ENCODE measurements around the gene MCAT.

The MCAT gene

DNA sequence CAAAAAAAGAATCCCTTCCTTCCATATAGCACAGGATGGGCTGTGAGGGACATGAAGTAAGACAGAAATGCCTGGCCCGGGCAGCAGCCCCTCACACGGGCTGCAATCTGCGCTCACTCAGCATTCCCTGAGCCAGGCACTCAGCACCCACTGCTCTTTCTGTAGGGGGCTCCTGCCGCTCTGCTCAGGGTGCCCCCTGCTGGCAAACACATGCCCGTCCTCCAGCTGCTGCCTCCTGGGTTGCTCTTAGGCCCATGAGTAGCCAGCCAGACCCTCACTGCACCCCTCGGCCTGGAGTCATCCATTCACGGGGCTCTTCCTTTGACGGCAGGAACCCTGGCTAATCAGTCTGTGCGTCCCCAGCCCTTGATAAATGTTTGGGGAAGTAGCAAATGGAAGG, 6.9 kb downstream of the MCAT start:
- Histone ChIP-seq H3K27ac (ENCODE audit: low read length) (no peak overlapping the region), H3K4me3 (ENCODE audit: low read length) (no peak overlapping the region), H3K36me3 (ENCODE audit: control insufficient read depth, insufficient read depth, low read length) (peaks cover 23% of the 10 kb centered on the region), H3K9me3 (ENCODE audit: control insufficient read depth, insufficient read depth, low read length) (no peaks in the 10 kb centered on the region), H3K4me1 (ENCODE audit: control insufficient read depth, insufficient read depth, low read length) (no peaks in the 10 kb centered on the region), H3K27me3 (ENCODE audit: control insufficient read depth, insufficient read depth, low read length) (no peaks in the 10 kb centered on the region)
- no CpG with 5 or more reads among the region's 9 CpGs for WGBS (ENCODE audit: insufficient coverage, insufficient read length)
- no peak for DNase-seq (ENCODE audit: low read depth, low spot score)

DNA sequence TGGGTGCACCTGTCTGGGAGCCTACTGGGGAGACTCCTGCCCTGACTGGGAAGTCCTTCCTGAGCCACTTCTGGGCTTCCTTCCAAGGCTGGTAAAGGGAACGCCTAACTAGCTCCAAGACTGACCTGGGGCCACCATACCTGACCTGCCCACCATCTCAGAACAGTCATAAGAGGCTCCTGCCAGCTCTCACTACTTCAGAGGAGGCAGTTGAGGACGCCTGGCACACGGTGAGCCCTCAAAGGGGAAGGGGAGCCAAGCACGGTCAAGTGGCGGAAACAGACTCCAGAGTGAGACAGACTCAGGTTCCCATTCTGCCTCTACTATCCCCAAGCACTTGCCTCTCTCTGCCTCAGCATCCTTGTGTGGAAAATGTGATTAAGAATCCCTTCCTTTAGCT, 7.6 kb downstream of the MCAT start:
- Histone ChIP-seq H3K4me1 (ENCODE audit: control insufficient read depth, insufficient read depth, low read length) (no peaks in the 10 kb centered on the region), H3K4me3 (ENCODE audit: low read length) (no peak overlapping the region), H3K9me3 (ENCODE audit: control insufficient read depth, insufficient read depth, low read length) (no peaks in the 10 kb centered on the region), H3K36me3 (ENCODE audit: control insufficient read depth, insufficient read depth, low read length) (peaks cover 23% of the 10 kb centered on the region), H3K27ac (ENCODE audit: low read length) (no peak overlapping the region), H3K27me3 (ENCODE audit: control insufficient read depth, insufficient read depth, low read length) (no peaks in the 10 kb centered on the region)
- no CpG with 5 or more reads among the region's 5 CpGs for WGBS (ENCODE audit: insufficient coverage, insufficient read length)
- DNase-seq (ENCODE audit: low read depth, low spot score), result no peak

DNA sequence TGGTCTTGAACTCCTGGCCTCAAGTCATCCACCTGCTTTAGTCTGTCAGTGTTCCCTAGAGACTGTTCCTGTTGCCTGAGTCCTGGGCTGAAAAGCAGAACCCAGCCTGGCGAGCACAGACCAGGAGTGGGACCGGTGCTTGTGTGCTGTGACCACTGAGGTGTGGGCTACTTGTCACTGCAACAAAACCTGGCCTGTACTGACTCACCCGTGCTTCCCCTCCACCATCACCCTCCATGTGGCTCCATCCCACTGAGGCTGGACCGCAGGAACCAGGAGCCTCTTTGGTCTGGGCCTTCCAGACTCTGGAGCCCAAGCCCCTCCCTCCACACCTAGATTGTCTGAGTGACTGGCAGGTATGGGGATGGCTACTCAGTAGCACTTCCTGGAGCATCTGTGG, 8.6 kb downstream of the MCAT start:
- no peak overlapping the region for H3K27ac ChIP-seq (ENCODE audit: low read length)
- no peak for DNase-seq (ENCODE audit: low read depth, low spot score)
- no peaks in the 10 kb centered on the region for H3K9me3 ChIP-seq (ENCODE audit: control insufficient read depth, insufficient read depth, low read length)
- no peak overlapping the region for H3K4me3 ChIP-seq (ENCODE audit: low read length)
- H3K36me3 ChIP-seq (ENCODE audit: control insufficient read depth, insufficient read depth, low read length), result peaks cover 20% of the 10 kb centered on the region
- no CpG with 5 or more reads among the region's 4 CpGs for whole genome bisulfite sequencing (ENCODE audit: insufficient coverage, insufficient read length)
- no peaks in the 10 kb centered on the region for H3K4me1 ChIP-seq (ENCODE audit: control insufficient read depth, insufficient read depth, low read length)
- no peaks in the 10 kb centered on the region for H3K27me3 ChIP-seq (ENCODE audit: control insufficient read depth, insufficient read depth, low read length)

DNA sequence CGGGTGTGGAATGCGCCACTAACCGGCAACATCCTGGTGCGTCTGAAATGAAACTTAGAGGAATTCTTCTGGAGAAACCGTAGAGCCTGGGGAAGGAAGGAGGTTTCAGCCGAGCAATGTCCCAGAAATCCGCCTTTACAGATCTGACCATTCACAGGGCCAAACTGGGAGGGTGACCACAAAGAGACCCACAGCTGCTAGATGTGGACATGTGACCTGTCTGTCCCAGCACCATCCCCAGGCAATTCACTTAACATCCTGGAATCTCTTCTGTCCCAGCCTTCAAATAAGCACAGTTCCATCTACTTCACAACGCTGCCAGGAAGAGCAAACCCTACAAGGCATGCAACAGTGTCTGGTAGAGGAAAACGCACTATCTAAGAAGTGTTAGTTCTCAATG, 9.8 kb downstream of the MCAT start:
- Histone ChIP-seq H3K4me1 (ENCODE audit: control insufficient read depth, insufficient read depth, low read length) (no peaks in the 10 kb centered on the region), H3K27ac (ENCODE audit: low read length) (no peak overlapping the region), H3K9me3 (ENCODE audit: control insufficient read depth, insufficient read depth, low read length) (no peaks in the 10 kb centered on the region), H3K4me3 (ENCODE audit: low read length) (no peak overlapping the region), H3K36me3 (ENCODE audit: control insufficient read depth, insufficient read depth, low read length) (peaks cover 20% of the 10 kb centered on the region), H3K27me3 (ENCODE audit: control insufficient read depth, insufficient read depth, low read length) (no peaks in the 10 kb centered on the region)
- DNase-seq (ENCODE audit: low read depth, low spot score), result no peak
- no CpG with 5 or more reads among the region's 9 CpGs for WGBS (ENCODE audit: insufficient coverage, insufficient read length)

DNA sequence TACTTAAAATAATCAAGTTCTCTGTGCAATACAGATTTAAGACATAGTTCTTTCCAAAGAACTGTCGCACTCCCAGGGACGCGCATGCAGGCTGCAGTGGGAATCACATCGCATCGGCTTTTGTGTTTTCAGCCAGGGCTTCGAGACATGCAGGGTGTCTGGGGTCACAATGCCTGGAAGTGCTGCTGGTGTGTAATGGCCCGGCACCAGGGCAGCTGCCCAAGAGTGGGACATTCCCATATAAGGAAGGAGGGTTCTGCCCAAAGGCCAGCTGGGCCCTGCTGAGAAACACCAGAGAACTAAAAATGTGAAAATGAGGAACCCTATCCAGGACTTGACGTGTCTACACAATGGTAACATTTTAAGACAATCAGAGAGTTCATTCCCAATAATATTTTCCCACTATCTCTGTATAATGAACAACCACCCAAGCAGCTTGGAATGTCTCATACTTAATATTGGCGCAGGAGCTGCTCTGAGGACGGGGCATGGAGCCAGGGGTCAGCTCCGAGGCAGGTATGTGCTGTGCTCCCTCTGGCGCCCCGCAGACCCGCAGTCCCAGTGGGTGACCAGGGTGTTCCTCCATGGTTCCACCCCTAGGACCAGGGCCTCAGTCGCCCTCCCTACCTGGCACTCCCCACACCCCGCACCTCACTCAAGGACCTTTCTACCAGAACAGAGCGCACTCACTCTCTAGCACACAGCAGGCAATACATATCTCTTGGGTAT, 11.3 kb downstream of the MCAT start:
- no peak for DNase-seq (ENCODE audit: low read depth, low spot score)
- Histone ChIP-seq H3K36me3 (ENCODE audit: control insufficient read depth, insufficient read depth, low read length) (peaks cover 14% of the 10 kb centered on the region), H3K9me3 (ENCODE audit: control insufficient read depth, insufficient read depth, low read length) (no peaks in the 10 kb centered on the region), H3K27ac (ENCODE audit: low read length) (no peak overlapping the region), H3K27me3 (ENCODE audit: control insufficient read depth, insufficient read depth, low read length) (no peaks in the 10 kb centered on the region), H3K4me3 (ENCODE audit: low read length) (no peak overlapping the region), H3K4me1 (ENCODE audit: control insufficient read depth, insufficient read depth, low read length) (no peaks in the 10 kb centered on the region)
- whole genome bisulfite sequencing (ENCODE audit: insufficient coverage, insufficient read length), result no CpG with 5 or more reads among the region's 17 CpGs

DNA sequence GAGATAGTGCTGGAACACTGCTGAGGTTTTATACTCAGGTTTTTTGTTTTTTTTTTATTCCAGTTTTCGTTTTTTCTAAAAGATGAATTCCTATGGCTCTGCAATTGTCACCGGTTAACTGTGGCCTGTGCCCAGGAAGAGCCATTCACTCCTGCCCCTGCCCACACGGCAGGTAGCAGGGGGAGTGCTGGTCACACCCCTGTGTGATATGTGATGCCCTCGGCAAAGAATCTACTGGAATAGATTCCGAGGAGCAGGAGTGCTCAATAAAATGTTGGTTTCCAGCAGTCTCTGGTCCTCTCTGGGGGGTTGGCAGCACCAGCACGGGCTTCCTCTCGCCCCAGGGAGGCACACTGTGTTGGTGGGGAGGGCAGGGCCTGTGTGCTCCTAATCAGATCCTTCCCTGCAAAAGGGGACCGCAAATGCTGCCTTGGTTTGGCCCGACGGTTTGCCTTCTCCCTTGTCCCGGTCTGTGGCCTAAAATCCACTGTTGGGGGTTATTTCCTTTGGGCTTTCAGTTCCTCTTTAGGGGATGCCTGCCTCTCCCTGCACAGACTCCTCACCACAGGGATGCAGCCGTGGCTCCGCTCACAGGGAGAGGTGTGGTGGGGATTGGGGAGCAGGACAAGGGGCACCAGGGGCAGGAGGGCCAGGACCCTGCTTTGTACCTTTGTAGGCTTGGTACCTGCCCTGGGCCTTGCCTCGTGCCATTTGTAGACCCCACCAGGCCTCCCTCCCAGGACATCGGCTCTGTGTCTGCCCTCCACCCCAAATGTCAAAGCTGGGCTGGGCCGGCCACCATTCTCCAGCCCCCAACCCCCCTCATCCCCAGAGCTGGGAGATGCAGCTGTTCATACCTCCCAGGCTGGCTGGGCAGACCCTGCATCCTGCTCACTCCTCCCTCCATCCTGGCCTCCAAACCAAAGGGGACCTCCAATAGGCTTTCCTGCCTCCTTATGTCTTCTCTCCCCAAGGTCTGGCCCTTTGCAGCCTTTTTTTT, 13.5 kb downstream of the MCAT start:
- Histone ChIP-seq H3K27me3 (ENCODE audit: control insufficient read depth, insufficient read depth, low read length) (no peaks in the 10 kb centered on the region), H3K4me1 (ENCODE audit: control insufficient read depth, insufficient read depth, low read length) (no peaks in the 10 kb centered on the region; the same call in 1 of the 2 replicates), H3K9me3 (ENCODE audit: control insufficient read depth, insufficient read depth, low read length) (no peaks in the 10 kb centered on the region), H3K36me3 (ENCODE audit: control insufficient read depth, insufficient read depth, low read length) (peaks cover 9% of the 10 kb centered on the region), H3K4me3 (ENCODE audit: low read length) (no peak overlapping the region), H3K27ac (ENCODE audit: low read length) (no peak overlapping the region)
- DNase-seq (ENCODE audit: low read depth, low spot score), result no peak
- no CpG with 5 or more reads among the region's 16 CpGs for WGBS (ENCODE audit: insufficient coverage, insufficient read length)

DNA sequence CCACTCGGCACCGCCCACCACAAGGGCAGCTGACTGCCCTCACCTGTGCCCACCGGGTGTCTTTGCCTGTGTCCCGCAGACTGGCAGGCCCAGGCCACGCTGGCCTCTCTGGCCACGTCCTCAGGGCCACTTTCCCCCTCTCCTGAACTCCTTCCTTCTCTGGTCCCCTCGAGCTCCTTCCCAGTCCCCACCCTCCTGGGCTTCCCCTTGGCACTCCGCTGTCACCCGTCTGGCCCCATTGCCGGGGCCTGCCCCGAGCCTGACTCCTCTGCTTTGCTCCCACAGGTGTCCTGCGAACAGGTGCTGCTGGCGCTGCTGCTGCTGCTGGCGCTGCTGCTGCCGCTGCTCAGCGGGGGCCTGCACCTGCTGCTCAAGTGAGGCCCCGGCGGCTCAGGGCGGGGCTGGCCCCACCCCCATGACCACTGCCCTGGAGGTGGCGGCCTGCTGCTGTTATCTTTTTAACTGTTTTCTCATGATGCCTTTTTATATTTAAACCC, 14.2 kb downstream of the MCAT start:
- Histone ChIP-seq H3K36me3 (ENCODE audit: control insufficient read depth, insufficient read depth, low read length) (0 out of 2 replicates have a peak, but pooled peaks cover 4% of the 10 kb centered on the region), H3K27ac (ENCODE audit: low read length) (no peak overlapping the region)

DNA sequence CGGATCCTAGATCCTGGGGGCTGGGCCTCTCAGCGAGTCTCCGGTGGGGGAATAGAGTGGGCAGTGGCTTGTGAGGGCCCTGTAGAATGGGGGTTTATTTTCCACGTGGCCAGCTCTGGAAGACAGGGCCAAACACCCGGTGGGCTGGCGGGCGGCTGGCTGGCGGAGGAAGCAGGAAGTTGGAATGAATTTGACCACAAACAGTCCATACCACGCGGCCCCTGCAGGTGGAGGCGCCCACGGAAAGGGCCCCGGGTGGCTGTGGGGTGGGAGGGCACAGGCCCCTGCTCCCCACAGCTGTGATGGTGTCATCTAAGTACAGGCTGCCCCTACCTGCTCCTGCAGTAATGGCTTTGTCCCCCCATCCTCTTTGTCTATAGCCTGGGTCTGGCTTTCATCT, 15.1 kb downstream of the MCAT start:
- Histone ChIP-seq H3K27ac (ENCODE audit: low read length) (no peak overlapping the region), H3K36me3 (ENCODE audit: control insufficient read depth, insufficient read depth, low read length) (0 out of 2 replicates have a peak, but pooled peaks cover 3% of the 10 kb centered on the region), H3K27me3 (ENCODE audit: control insufficient read depth, insufficient read depth, low read length) (no peaks in the 10 kb centered on the region), H3K4me3 (ENCODE audit: low read length) (no peak overlapping the region), H3K4me1 (ENCODE audit: control insufficient read depth, insufficient read depth, low read length) (no peaks in the 10 kb centered on the region; the same call in 1 of the 2 replicates), H3K9me3 (ENCODE audit: control insufficient read depth, insufficient read depth, low read length) (no peaks in the 10 kb centered on the region)
- WGBS (ENCODE audit: insufficient coverage, insufficient read length), result no CpG with 5 or more reads among the region's 13 CpGs
- no peak for DNase-seq (ENCODE audit: low read depth, low spot score)

More for the DNA sequence above, 14.2 kb downstream of the MCAT start:
- Histone ChIP-seq H3K9me3 (ENCODE audit: control insufficient read depth, insufficient read depth, low read length) (no peaks in the 10 kb centered on the region), H3K4me3 (ENCODE audit: low read length) (no peak overlapping the region), H3K4me1 (ENCODE audit: control insufficient read depth, insufficient read depth, low read length) (no peaks in the 10 kb centered on the region; the same call in 1 of the 2 replicates), H3K27me3 (ENCODE audit: control insufficient read depth, insufficient read depth, low read length) (no peaks in the 10 kb centered on the region)
- WGBS (ENCODE audit: insufficient coverage, insufficient read length), result no CpG with 5 or more reads among the region's 20 CpGs
- DNase-seq (ENCODE audit: low read depth, low spot score), result no peak

DNA sequence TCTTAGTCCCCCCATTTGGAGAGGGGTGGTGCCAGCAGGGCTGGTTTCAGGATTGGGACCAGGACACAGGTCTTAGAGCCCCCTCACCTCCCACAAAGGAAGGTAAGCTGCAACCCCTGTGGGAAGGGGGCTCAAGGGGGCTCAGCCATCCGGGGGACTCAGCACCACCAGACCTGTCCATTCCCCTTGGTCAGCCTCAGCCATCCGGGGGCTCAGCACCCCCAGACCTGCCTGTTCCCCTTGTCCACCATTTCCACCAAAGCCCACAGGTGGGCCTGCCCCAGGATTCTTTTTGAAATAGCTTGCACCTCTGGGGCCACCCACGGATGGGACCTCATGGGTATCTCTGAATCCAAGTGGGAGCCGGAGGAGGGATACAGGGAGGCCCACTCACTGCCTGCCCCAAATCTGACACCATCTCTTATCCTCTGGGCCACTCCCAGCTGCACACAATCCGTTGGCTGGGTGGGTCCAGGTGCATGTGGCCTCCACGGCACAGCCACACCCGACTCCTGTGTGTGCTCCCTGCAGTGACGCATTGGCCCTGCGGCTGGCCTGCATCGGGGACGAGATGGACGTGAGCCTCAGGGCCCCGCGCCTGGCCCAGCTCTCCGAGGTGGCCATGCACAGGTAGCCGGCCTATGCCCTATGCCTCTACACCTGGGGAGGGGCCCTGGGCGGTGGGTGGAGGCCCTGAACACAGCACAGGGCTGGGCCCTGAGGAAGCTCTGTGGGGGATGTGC, 15.9 kb downstream of the MCAT start:
- no peak overlapping the region for H3K4me3 ChIP-seq (ENCODE audit: low read length)
- no CpG with 5 or more reads among the region's 17 CpGs for WGBS (ENCODE audit: insufficient coverage, insufficient read length)
- DNase-seq (ENCODE audit: low read depth, low spot score), result no peak
- no peaks in the 10 kb centered on the region for H3K9me3 ChIP-seq (ENCODE audit: control insufficient read depth, insufficient read depth, low read length)
- no peaks in the 10 kb centered on the region for H3K27me3 ChIP-seq (ENCODE audit: control insufficient read depth, insufficient read depth, low read length)
- H3K4me1 ChIP-seq (ENCODE audit: control insufficient read depth, insufficient read depth, low read length), result no peaks in the 10 kb centered on the region; the same call in 1 of the 2 replicates
- H3K27ac ChIP-seq (ENCODE audit: low read length), result no peak overlapping the region
- no peaks in the 10 kb centered on the region for H3K36me3 ChIP-seq (ENCODE audit: control insufficient read depth, insufficient read depth, low read length)

Data from iPS DF 6.9 (cell line).